IPS-NIHi7 (cell line): ENCODE results near the gene JAG1.

Source experiments
- DNase-seq: peaks from one replicate; pipeline ENCODE4 v3.0.0; 2012; ENCODE audit warnings: mixed read lengths; ENCODE audit errors: extremely low spot score

Gene JAG1

GRCh38 chr20:10652660-10653261, 21.0 kb downstream of the JAG1 start:
- no peak for DNase-seq

GRCh38 chr20:10652185-10652584, 21.6 kb downstream of the JAG1 start:
- no peak for DNase-seq

- no peak for DNase-seq
Observed at GRCh38 chr20:10651227-10651990, 22.4 kb downstream of the JAG1 start.

GRCh38 chr20:10649797-10650160, 24.0 kb downstream of the JAG1 start:
- DNase-seq = no peak

GRCh38 chr20:10649080-10649796, 24.6 kb downstream of the JAG1 start:
- DNase-seq = no peak

- no peak for DNase-seq
Observed at GRCh38 chr20:10648651-10649050, 25.1 kb downstream of the JAG1 start.

GRCh38 chr20:10647909-10648308, 25.9 kb downstream of the JAG1 start:
- DNase-seq = no peak

- peak; percentile 65 for DNase-seq
Observed at GRCh38 chr20:10647471-10647870, 26.3 kb downstream of the JAG1 start.

- no peak for DNase-seq
Observed at GRCh38 chr20:10646886-10647420, 26.8 kb downstream of the JAG1 start.

- DNase-seq = no peak
Observed at GRCh38 chr20:10646006-10646405, 27.8 kb downstream of the JAG1 start.

- DNase-seq = no peak
Observed at GRCh38 chr20:10645205-10645570, 28.6 kb downstream of the JAG1 start.

GRCh38 chr20:10644458-10645204, 29.2 kb downstream of the JAG1 start:
- no peak for DNase-seq

- DNase-seq = no peak
Observed at GRCh38 chr20:10643560-10643873, 30.3 kb downstream of the JAG1 start.

- DNase-seq = no peak
Observed at GRCh38 chr20:10642856-10643559, 30.8 kb downstream of the JAG1 start.

- DNase-seq = no peak
Observed at GRCh38 chr20:10641893-10642292, 31.9 kb downstream of the JAG1 start.

- DNase-seq = no peak
Observed at GRCh38 chr20:10641467-10641866, 32.3 kb downstream of the JAG1 start.

- DNase-seq = no peak
Observed at GRCh38 chr20:10640897-10641296, 32.9 kb downstream of the JAG1 start.

- no peak for DNase-seq
Observed at GRCh38 chr20:10639737-10640556, 33.9 kb downstream of the JAG1 start.

- no peak for DNase-seq
Observed at GRCh38 chr20:10639077-10639736, 34.6 kb downstream of the JAG1 start.

GRCh38 chr20:10637563-10637962, 36.2 kb downstream of the JAG1 start:
- peak; percentile 72 for DNase-seq
